CD4-positive, alpha-beta T cell treated with Interleukin-21 for 1 hour (primary cell): ENCODE results near the gene RCAN3.
A peak's percentile ranks its signal among the peaks of the same experiment; 100 is the strongest.

Experiments used
- DNase-seq: peaks from one replicate; pipeline ENCODE4 v3.0.0-alpha.2; 2020

RCAN3 gene

DNA sequence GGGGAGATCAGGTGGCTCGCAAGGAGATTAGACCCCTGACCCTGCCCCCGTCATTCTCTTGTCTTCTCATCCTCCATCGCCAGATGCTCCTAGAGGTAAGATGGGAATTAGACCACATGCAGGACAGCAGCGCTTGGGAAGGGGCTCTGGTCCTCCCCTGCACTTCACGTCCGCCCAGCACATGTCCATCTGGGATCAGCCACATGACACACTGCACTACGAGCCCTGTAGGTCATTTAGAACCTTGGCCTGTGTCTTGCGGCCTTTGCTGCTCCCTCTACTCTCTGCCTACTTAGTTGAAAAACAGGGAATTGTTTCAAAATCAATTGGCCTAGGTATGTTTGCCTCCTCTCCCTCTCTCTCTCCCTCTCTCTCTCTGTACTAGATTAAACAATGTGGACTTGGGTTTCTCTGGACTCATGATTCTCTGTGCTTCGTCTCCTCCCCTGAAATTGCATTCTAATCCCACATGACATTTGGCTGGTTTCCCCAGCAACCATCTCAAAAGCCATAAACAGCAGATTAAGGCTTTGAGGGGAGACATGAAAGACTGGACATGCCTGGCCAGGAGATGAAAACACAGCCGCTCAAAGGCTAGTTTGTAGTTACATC lies 49.4 kb downstream of the RCAN3 start:
- no peak for DNase-seq

DNA sequence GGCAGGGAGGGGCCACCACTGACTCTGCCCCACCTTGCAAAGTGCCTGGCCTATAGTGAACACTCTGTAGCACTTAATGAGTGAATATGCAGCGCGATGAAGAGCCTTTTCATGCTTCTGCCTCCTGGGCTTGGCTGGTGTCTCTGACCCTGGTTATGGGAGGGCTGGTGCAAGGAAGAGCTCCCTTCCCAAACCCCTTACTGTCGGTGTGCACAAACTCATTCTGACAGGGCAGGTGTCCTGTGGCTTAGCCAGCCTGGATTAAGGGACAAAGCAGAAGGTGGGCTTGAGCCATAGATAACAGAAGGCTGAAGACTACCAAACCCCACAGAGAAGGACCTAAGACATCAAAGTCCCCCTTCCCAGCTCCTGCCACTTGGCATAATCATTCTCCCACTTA lies 51.3 kb downstream of the RCAN3 start:
- DNase-seq, result no peak

DNA sequence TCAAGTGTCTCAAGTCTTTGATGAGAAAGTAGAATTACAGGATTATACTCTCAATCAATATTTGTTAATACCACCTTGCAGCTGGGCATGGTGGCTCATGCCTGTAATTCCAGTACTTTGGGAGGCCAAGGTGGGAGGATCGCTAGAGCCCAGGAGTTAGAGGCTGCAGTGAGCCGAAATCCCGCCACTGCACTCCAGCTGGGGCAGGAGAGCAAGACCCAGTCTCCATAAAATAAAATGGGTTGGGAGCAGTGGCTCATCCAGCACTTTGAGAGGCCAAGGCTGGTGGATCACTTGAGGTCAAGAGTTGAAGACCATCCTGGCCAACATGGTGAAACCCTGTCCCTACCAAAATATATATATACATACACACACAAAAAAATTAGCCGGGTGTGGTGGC lies 52.1 kb downstream of the RCAN3 start:
- no peak for DNase-seq

DNA sequence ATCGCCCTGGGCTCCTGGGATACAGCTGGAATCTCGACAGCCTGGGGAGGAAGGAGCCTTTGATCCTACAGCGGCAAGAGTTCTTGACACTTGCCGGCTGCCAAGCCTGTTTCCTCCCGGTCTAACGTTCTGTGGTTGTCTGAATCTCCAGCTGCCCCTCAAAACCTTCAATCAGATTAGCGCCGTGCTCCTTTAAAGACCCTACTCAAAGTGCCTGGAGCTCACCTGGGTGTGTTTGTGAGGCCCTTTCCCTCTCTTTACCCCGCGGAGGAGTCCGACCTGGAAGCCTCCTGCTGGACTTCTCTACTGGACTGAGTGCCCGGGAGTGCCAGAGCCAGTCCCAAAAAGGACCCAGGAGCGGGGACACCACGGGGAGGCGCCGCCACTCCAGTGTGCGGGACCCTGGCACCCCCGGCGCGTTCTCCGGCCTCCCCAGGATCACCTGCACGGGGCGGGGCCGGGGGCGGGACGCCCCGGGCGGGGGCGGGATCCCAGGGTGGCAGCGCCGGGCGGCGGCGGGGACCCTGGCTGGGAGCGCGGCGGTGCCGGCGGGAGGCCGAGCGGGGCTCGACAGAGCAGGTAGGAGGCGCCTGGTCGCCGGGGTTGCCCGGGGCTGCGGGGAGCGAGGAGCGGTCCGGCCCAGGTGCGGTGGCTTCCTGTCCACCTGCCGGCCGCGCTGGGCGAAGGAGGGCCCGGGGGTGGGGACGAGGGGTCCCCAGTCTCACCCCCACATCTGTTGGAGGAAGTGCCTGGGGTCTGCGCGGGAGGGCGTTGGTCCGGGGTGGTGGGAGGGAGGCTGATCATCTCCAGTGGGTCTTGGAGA lies 53.2 kb downstream of the RCAN3 start, which contains the start of gene NCMAP:
Gene NCMAP (plus strand): TSS at position 497 of the 823 bp plus-strand sequence. CDS start 39,344 bp downstream, outside the sequence.
- DNase-seq, result peak; percentile 54

GRCh38 chr1:24556414-24556795 lies 53.8 kb downstream of the RCAN3 start:
- DNase-seq, result no peak

DNA sequence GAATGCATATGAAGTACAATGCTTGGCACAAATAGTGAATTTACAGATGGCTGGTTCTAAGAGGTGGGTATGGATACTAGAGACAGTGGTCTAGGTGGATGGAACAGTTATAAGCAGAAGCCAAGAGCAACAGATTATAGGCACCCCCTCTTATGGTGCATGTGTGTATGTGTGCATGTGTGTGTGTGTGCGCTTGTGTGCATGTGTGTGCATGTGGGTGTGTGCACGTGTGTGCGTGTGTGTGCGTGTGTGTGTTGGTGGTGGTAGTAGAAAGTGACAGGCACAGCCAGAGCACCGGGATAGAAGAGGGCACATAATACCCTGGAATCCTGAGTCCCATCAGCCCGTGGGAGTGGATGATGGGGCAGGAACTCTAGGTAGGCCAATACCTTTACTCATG lies 54.6 kb downstream of the RCAN3 start:
- DNase-seq, result no peak

- DNase-seq, result no peak
These were observed 55.1 kb downstream of the RCAN3 start for GRCh38 chr1:24557711-24558131.

DNA sequence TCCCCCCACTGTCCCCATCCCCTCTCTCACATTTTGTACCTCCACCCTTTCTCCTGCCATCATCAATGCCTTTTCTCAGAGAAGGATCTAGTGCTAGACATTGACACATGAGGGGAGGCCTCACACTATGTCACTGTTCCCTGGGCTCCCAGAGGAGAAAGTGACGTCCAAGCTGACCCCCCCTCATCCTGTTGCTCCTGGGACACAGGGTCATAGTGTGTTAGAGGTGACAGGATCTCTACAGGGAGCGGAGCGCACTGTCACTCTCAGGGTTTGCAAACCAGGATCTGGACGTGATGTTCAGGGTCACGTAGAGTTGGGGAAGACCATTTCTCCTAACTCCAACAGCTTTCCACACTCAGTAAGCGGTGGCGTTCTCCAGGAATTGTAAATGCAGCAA lies 55.8 kb downstream of the RCAN3 start:
- DNase-seq, result no peak

- no peak for DNase-seq
These were observed 56.5 kb downstream of the RCAN3 start for GRCh38 chr1:24558902-24559791.

GRCh38 chr1:24560361-24560760 lies 57.7 kb downstream of the RCAN3 start:
- no peak for DNase-seq

DNA sequence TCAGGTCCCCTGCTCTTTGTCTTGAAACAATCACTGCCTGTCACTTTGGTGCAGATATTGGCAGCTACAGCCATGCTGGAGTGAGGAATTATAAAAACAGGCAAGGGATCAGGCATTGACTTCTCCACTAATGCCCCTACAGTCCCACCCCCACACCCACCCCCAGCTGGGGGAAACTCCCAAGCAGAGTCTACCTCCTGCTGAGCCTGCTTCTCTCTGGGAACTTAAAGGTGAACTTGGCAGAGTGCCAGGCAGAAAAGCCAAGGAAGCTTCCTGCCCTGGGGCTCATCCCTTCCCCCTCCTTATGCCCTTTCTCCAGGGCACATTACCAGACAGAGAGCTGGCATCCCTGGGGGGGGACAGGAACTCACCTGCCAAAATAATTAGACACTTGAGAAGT lies 60.0 kb downstream of the RCAN3 start:
- DNase-seq, result no peak

DNA sequence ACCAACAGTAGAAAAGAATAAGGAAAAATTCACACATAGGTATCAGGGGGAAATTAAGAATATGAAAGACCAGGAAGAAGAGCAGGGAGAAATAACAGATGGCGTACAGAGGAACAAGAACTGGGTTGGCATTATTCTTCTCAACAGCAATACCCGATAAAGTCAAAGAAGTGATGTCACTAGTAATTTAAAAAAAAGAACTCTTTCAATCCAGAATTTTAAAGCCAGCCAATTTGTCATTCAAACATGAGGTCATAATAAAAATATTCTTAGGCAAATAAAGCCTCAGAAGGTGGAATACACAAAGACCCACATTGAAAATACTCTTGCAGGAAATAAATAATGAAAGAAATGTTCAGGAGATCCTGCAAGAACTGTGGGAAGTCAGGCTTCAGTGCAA lies 62.1 kb downstream of the RCAN3 start:
- DNase-seq, result no peak

GRCh38 chr1:24566236-24566867 lies 63.7 kb downstream of the RCAN3 start:
- DNase-seq, result no peak

DNA sequence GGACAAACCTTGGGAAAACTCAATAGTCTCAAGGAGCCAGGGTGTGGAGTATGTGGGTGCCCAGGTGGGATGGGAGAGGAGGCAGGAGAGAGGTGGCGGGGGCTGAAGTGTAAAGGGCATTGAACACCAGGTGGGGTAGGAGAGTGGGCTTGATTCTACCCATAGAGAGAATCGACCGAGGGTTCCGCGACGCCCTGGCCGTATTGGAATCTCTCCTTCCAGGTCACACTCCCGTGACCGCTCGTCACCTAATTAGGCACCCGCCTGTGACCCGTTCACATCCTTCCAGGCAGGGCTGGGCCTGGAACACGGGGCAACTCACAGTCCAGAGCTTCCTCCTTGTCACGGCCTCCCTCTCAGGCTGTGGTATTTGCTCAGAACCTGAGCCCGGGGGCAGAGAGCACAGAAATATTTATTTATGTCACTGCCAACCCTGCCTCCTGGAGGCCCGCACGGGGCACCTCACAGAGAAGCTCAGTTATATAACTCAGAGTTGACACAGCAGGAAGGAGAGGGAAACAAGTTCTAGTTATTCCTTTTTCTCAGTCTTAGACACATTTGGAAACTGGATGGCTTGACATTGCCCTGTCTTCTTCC lies 65.3 kb downstream of the RCAN3 start:
- no peak for DNase-seq

GRCh38 chr1:24568475-24568874 lies 65.8 kb downstream of the RCAN3 start:
- DNase-seq, result no peak

- DNase-seq, result no peak
These were observed 67.9 kb downstream of the RCAN3 start for GRCh38 chr1:24570265-24571125.

GRCh38 chr1:24572301-24572700 lies 69.7 kb downstream of the RCAN3 start:
- no peak for DNase-seq

GRCh38 chr1:24575905-24576587 lies 73.4 kb downstream of the RCAN3 start:
- no peak for DNase-seq

DNA sequence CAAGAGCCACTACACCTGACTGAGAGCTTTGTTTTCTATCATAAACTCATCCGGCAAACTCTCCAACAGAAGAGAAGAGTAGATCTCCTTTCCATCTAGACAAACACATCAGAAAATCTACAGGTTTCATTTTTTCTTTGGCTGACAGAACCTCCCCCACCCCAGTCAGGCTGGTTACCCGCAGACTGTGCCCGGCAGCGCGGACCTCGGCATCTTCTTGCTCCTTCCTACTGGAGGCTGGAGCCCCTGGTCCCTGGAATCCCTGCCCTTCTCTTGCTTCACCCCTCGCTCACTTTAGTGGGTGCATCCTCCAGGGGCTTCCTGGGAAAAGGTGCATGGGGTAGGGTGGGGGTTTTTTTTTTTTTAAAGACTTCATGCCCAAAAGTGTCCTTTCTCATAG lies 76.2 kb downstream of the RCAN3 start:
- no peak for DNase-seq

GRCh38 chr1:24580756-24581155 lies 78.1 kb downstream of the RCAN3 start:
- no peak for DNase-seq

- no peak for DNase-seq
These were observed 81.6 kb downstream of the RCAN3 start for GRCh38 chr1:24584171-24584647.
